GM18511 (cell line): Measurements from ENCODE around the gene MBD2.
"Not testable (repeated sequence)": the region's sequence is repeated elsewhere in the genome, so short reads cannot be mapped to it uniquely, and the experiment has no call there.

ENCODE experiments used
- ATAC-seq: cut with Tn5 transposase; IDR thresholded peaks from one replicate; pipeline ENCODE4 v1.9.1; 2021; ENCODE audit warnings: mild to moderate bottlenecking, moderate library complexity; ENCODE audit not compliant: unreplicated experiment

Gene MBD2

GRCh38 chr18:54155412-54155811, 69.1 kb downstream of the MBD2 start:
- no peak for ATAC-seq

GRCh38 chr18:54154231-54154630, 70.2 kb downstream of the MBD2 start:
- no peak for ATAC-seq

GRCh38 chr18:54151376-54151775, 73.1 kb downstream of the MBD2 start:
- ATAC-seq: no peak

- no peak for ATAC-seq
Measured at GRCh38 chr18:54150226-54150625, 74.2 kb downstream of the MBD2 start.

- peak; percentile 58 for ATAC-seq
Measured at GRCh38 chr18:54149078-54149697, 75.3 kb downstream of the MBD2 start.

GRCh38 chr18:54148678-54149077, 75.8 kb downstream of the MBD2 start:
- ATAC-seq: no peak

- no peak for ATAC-seq
Measured at GRCh38 chr18:54148151-54148550, 76.3 kb downstream of the MBD2 start.

GRCh38 chr18:54147439-54147838, 77.0 kb downstream of the MBD2 start:
- peak; percentile 87 for ATAC-seq

GRCh38 chr18:54141041-54141608, 83.3 kb downstream of the MBD2 start:
- no peak for ATAC-seq

- ATAC-seq: no peak
Measured at GRCh38 chr18:54140641-54141040, 83.8 kb downstream of the MBD2 start.

GRCh38 chr18:54135216-54135615, 89.3 kb downstream of the MBD2 start:
- no peak for ATAC-seq

- ATAC-seq: no peak
Measured at GRCh38 chr18:54134053-54134452, 90.4 kb downstream of the MBD2 start.

- no peak for ATAC-seq
Measured at GRCh38 chr18:54130631-54131030, 93.8 kb downstream of the MBD2 start.

GRCh38 chr18:54130177-54130576, 94.3 kb downstream of the MBD2 start:
- ATAC-seq: no peak

GRCh38 chr18:54129448-54130067, 94.9 kb downstream of the MBD2 start:
- ATAC-seq: peak; percentile 59

- peak; percentile 73 for ATAC-seq
Measured at GRCh38 chr18:54127759-54128378, 96.6 kb downstream of the MBD2 start.

GRCh38 chr18:54125429-54125828, 99.0 kb downstream of the MBD2 start:
- no peak for ATAC-seq

GRCh38 chr18:54123720-54124440, 100.6 kb downstream of the MBD2 start:
- ATAC-seq: not testable (repeated sequence)

- ATAC-seq: peak; percentile 95
Measured at GRCh38 chr18:54119524-54120019, 104.9 kb downstream of the MBD2 start.

GRCh38 chr18:54117853-54118773, 106.4 kb downstream of the MBD2 start:
- no peak for ATAC-seq
